ENCODE measurements around the gene LSM14B.

The LSM14B gene

GRCh38 chr20:62162765-62163484, 40.6 kb downstream of the LSM14B start:
- no peak for DNase-seq (ENCODE audit: low read depth in 2 of 3, low spot score in 1 of 3)

- no peak for DNase-seq (ENCODE audit: low read depth in 2 of 3, low spot score in 1 of 3)
Observed at GRCh38 chr20:62163485-62163865, 41.2 kb downstream of the LSM14B start.

GRCh38 chr20:62163986-62164762, 41.9 kb downstream of the LSM14B start:
- no peak for DNase-seq (ENCODE audit: low read depth in 2 of 3, low spot score in 1 of 3)

DNA sequence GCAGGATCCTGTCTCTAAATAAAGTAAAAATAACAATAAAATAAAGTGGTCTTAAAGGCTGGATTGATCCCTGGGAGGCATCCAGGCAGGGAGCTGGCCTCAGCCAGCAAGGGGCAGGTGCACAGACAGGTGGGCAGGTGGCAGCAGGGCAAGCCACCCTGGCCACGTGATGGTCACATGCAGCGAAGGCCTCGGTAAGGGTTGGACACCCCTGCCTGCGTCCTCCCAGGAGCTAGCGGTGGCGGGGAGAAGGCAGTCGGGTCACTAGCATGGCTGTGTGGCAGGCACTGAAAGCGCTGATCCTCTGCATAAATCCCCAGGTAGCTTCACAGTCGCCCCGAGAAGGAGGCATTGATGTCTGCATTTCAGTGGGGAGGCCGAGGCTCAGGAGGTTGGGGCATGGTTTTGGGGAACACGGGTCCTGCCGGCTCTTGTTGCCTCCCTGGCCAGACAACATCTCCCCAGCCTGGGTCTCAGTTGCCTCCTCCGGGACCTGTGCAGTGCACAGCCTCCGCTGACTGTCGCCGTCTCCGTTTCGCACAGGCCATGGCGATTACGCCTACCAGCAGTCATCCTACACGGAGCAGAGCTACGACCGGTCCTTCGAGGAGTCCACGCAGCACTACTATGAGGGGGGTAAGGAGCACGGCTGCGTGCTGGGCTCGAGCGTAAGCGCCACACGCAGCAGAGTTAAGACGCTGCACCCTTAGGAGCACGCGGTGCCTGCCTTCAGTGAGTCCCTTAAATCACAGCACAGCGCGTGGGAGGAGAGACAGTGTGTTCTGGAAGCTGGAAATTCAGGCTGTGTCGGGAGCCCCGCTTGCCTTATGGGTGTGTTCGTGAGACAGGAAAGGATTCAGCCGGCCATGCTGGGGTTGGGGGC, 42.8 kb downstream of the LSM14B start:
- no peak for DNase-seq (ENCODE audit: low read depth in 2 of 3, low spot score in 1 of 3)

GRCh38 chr20:62165762-62166399, 43.6 kb downstream of the LSM14B start:
- DNase-seq (ENCODE audit: low read depth in 2 of 3, low spot score in 1 of 3): no peak

DNA sequence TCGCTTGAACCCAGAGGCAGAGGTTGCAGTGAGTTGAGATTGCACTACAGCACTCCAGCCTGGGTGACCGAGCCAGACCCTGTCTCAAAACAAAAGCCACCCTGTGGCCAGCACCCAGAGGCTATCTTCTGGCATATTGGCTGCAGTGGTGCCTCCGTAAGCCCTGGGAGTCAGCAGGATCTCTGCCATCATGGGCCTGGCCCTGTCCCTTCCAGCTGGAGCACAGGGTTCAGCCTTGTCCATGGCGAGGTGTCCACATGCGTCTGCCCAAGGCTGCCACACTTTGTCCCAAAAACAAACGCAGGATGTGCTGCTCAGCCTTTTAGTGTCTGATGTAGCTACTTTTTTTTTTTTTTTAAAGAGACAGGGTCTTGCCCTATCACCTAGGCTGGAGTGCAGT, 45.2 kb downstream of the LSM14B start:
- DNase-seq (ENCODE audit: low read depth in 2 of 3, low spot score in 1 of 3): no peak

DNA sequence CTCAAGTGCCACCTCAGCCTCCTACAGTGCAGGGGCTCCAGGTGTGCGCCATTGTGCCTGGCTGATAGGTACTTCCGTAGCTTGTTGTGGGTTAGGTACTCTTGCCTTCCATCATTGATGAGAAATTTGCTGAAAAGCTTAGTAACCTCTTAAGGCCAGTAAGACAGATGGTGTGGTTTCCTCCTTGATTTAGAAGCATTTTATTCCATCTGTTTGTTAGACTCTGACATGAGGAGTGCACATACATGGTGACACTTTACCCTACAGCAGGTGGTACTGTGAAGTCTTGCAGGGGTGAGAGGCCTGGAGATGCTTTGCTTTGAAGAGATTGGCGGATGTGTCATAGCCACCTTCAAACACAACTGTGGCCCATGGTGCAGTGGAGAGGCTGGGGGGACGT, 45.8 kb downstream of the LSM14B start:
- no peak for DNase-seq (ENCODE audit: low read depth in 2 of 3, low spot score in 1 of 3)

GRCh38 chr20:62168890-62169435, 46.7 kb downstream of the LSM14B start:
- no peak for DNase-seq (ENCODE audit: low read depth in 2 of 3, low spot score in 1 of 3)

DNA sequence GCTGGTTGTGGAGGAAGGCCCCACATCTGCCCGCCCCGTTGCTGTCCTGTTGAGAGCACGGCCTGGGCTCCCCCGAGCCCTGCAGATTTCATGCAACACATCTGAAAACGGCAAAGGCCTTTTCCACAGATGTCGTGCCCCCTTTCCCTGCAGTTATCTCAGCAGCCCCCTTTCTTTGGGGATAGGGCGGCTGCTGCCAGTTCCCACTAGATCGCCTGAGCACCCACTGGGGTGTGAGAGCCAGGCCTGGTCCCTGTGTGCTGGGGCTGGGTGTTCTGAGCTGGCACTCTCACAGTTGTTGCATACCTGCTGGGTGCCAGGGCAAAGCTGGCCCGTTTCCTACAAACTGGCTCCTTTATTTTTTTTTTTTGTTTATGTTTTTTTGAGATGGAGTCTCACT, 48.3 kb downstream of the LSM14B start:
- DNase-seq (ENCODE audit: low read depth in 2 of 3, low spot score in 1 of 3): no peak

- DNase-seq (ENCODE audit: low read depth in 2 of 3, low spot score in 1 of 3): no peak
Observed at GRCh38 chr20:62171245-62171644, 49.0 kb downstream of the LSM14B start.

- DNase-seq (ENCODE audit: low read depth in 2 of 3, low spot score in 1 of 3): no peak
Observed at GRCh38 chr20:62172666-62173065, 50.4 kb downstream of the LSM14B start.

DNA sequence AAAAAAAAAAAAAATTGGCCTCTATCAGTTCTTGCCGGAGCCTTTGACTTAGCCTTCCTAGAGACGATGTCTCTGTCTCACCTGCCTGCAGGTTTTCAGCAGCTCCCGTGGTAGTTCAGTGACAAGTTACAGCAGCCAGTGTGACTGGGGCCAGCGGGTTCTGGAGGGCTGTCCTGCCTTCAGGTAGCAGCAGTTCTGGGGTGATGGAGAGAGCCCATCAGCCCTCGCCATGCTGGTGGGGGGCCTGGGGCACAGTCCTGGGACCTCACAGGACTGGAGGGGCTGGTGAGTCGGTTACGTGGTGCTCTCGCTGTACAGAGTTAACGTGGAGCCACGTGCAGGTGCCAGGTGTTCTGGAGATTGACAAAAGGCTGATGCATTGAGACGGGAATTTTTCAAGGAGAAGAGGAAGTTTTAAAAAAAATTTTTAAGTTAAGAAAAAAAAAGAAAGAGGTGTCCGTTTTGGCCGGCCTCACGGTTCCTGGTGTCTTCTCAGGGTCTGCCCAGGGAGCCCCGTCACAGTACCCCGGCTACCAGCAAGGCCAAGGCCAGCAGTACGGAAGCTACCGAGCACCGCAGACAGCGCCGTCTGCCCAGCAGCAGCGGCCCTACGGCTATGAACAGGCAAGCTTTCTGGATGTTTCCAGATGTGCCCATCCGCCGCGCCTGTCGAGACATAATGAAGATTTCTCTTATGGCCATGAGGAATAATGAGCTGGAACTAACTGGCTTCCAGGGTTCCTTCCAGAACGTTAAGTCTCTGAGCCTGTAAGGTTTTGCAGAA, 51.9 kb downstream of the LSM14B start:
- DNase-seq (ENCODE audit: low read depth in 2 of 3, low spot score in 1 of 3): no peak

DNA sequence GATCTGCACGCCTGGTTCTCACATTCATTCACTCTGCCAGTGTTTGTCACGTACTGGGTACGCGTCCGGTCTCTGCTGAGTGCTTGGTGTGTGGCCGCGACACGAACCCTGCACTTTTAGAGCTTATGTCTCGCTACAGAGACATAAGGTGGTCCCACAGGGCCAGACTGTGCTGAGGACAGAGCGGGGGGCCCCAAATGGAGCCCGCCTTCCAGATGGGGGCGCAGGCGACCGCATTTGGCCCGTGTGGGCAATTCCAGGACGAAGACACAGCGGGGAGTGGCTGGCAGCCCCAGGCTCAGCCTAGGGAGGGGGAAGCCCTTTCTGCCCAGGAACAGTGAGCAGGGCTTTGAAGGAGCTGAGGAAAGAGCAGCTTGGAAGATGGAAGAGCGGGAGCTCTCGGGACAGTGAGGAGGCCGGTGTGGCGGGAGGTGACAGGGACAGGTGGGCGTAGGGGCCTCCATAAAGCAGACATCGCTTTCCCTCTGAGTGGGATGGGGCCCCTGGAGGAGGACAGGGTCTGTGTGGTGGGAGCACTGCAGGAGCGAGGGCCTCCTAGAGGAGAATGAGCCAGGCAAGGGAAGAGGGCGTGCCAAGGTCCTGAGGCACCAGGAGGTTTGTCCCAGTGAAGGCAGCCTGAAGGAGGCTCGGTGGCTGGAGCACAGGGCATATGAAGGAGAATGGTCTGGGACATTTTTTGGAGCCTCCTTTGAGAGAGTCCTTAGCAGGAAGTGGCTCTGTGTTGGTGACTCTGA, 52.8 kb downstream of the LSM14B start:
- DNase-seq (ENCODE audit: low read depth in 2 of 3, low spot score in 1 of 3): no peak

DNA sequence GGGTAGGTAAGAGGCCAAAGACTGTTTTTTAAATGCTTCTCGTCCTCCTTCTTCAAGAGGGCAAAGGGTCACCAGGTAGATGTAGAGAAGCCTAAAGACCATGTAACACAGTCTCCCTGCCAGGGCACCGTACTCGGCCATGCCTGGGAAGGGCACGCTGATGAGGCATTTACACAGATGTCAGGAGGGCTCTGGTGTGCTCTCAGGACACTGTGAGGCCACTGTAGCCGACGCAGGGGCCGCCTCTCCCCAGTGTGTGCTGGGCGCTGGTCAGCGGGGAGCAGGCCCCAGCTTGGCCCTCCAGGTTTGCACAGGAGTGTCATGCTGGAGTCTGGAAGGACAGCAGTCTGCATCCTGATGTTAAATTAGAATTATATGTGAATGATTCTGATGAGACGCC, 53.4 kb downstream of the LSM14B start:
- DNase-seq (ENCODE audit: low read depth in 2 of 3, low spot score in 1 of 3): no peak

GRCh38 chr20:62176866-62177265, 54.6 kb downstream of the LSM14B start:
- no peak for DNase-seq (ENCODE audit: low read depth in 2 of 3, low spot score in 1 of 3)

GRCh38 chr20:62177307-62177706, 55.0 kb downstream of the LSM14B start:
- DNase-seq (ENCODE audit: low read depth in 2 of 3, low spot score in 1 of 3): no peak

GRCh38 chr20:62178316-62179161, 56.3 kb downstream of the LSM14B start:
- DNase-seq (ENCODE audit: low read depth in 2 of 3, low spot score in 1 of 3): no peak

GRCh38 chr20:62179162-62179504, 56.9 kb downstream of the LSM14B start:
- no peak for DNase-seq (ENCODE audit: low read depth in 2 of 3, low spot score in 1 of 3)

- no peak for DNase-seq (ENCODE audit: low read depth in 2 of 3, low spot score in 1 of 3)
Observed at GRCh38 chr20:62181808-62182207, 59.5 kb downstream of the LSM14B start.
